Peyer's patch (tissue), 4 donors: Measurements from ENCODE around the gene MRPL12.

ENCODE experiments used
- CTCF ChIP-seq, 6 experiments: fragments of 450-650 bp in 4 of 6; fragments of 200-600 bp in 2 of 6; sonication (generic) in 1 of 6; IDR thresholded peaks; one replicate each; pipeline ENCODE4 v1.5.1; 2017 to 2019; ENCODE audit warnings: antibody characterized with exemption in 6 of 6, mild to moderate bottlenecking in 3 of 6, moderate library complexity in 1 of 6
- POLR2A ChIP-seq, 2 donors: fragments of 450-650 bp; IDR thresholded peaks; one replicate each; pipeline ENCODE4 v1.5.1; 2017; ENCODE audit warnings: antibody characterized with exemption in 2 of 2, mild to moderate bottlenecking in 2 of 2, moderate library complexity in 2 of 2

GRCh38 chr17:81710514-81711308, 7.5 kb downstream of the MRPL12 start:
- TF ChIP-seq POLR2A (IDR thresholded peaks at IDR 0.05) (no peak), CTCF (IDR thresholded peaks at IDR 0.05) (peak in 1 of 6 experiments; percentile 4)
